ENCODE measurements around the gene SRRM1. TPM values are rescaled to one million over a fixed set of nuclear protein-coding genes. Genes with fewer than 3 reads are reported as not detected.

The SRRM1 gene, protein sequence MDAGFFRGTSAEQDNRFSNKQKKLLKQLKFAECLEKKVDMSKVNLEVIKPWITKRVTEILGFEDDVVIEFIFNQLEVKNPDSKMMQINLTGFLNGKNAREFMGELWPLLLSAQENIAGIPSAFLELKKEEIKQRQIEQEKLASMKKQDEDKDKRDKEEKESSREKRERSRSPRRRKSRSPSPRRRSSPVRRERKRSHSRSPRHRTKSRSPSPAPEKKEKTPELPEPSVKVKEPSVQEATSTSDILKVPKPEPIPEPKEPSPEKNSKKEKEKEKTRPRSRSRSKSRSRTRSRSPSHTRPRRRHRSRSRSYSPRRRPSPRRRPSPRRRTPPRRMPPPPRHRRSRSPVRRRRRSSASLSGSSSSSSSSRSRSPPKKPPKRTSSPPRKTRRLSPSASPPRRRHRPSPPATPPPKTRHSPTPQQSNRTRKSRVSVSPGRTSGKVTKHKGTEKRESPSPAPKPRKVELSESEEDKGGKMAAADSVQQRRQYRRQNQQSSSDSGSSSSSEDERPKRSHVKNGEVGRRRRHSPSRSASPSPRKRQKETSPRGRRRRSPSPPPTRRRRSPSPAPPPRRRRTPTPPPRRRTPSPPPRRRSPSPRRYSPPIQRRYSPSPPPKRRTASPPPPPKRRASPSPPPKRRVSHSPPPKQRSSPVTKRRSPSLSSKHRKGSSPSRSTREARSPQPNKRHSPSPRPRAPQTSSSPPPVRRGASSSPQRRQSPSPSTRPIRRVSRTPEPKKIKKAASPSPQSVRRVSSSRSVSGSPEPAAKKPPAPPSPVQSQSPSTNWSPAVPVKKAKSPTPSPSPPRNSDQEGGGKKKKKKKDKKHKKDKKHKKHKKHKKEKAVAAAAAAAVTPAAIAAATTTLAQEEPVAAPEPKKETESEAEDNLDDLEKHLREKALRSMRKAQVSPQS
- total RNA-seq: 10 to 100 TPM; 28.5 to 59.8 (median 40.2) TPM

DNA sequence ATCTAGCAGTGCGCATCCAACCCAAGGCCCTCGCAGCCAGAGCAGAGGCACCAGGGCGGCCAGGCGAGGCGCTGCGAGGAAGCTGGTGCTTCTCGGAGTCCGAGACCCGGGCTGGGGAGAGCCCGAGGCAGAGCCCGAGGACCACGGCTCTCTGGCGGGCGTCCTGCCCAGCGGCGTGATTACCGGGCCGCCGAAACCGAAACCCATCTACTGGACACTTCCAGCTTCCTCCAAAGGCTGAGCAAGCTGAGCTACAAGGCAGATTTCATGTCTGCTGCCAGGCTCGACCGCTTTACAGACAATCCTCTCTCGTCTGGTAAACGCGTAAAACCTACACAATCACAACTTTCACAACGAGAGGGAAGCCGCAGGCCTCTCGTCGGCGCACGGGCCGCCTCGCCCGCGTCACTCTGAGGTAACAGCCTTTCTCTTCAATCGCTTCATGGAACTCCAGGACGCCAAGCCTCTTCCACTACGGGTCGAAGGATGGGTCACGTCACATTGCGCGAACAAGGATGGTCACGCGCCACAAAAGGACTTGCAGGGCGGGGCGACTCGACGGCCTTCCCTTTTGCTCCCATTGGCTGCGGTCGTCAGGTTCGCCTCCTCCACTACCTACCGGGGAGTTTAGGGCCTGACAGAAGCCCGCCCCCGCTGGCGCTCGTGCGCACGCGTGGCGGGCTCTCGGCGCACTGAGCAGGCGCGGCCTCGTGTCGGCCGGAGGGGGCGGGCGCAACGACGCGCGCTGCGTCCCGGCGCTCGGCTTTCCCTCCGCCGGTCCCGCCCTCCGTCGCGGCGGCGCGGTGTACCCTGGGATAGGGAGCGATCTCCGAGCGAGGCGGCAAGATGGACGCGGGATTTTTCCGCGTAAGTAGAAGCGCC, at the start of gene SRRM1:
TSS of gene SRRM1 (plus strand) at position 822 of the 882 bp plus-strand sequence. CDS start at position 847, 25 bp downstream.
- Histone ChIP-seq H3K27ac (peak within 1 kb of the TSS; percentile 93 to 99 (median 97)), H3K4me3 (peak within 1 kb of the TSS; percentile 84 to 97 (median 92)), H3K36me3 (peaks cover 0 to 26% of the 10 kb centered on the region in 2 donors), H3K27me3 (no peaks in the 10 kb centered on the region), H3K4me1 (peaks cover 23 to 30% of the 10 kb centered on the region in 2 donors), H3K9me3 (no peaks in the 10 kb centered on the region)
- peak; percentile 100 for DNase-seq
- TF ChIP-seq POLR2A (IDR thresholded peaks at IDR 0.05): peak; percentile 99 to 100
- TF ChIP-seq CTCF (IDR thresholded peaks at IDR 0.05 in 4 of 5, conservative IDR thresholded peaks at IDR 0.05 in 1 of 5): peak in 2 of 5 experiments; percentile 6 to 8
- in situ Hi-C loops (cut with MboI; ENCODE audit: low sequenced_read_pairs in 4 of 4) (loop anchor here in 3 of 4 donors (25.0 kb wide), 2 partner anchors 230 to 430 kb away; partner anchors contain the start of genes NIPAL3 (in 2 of the 3) and STPG1 (in 2 of the 3)), intact Hi-C loops (cut with DNase I; ENCODE audit: low total_unique reads) (loop anchor here (1.0 to 10.0 kb wide), 5 partner anchors 103 to 1352 kb away; partner anchors contain the start of genes CLIC4, NIPAL3, PAFAH2 and PNRC2)
- peak; percentile 95 to 96 for ATAC-seq

GRCh38 chr1:24594328-24594598, 48.8 kb upstream of the SRRM1 start:
- DNase-seq (no peak), ATAC-seq (no peak)
- TF ChIP-seq CTCF (IDR thresholded peaks at IDR 0.05 in 4 of 5, conservative IDR thresholded peaks at IDR 0.05 in 1 of 5) (no peak), POLR2A (IDR thresholded peaks at IDR 0.05) (no peak)
- intact Hi-C loops (cut with DNase I; ENCODE audit: low total_unique reads) (no loop called here), in situ Hi-C loops (cut with MboI; ENCODE audit: low sequenced_read_pairs in 4 of 4) (loop anchor here in 1 of 4 donors (25.0 kb wide), 1 partner anchor 382 kb away; no protein-coding TSS in a partner anchor)
- Histone ChIP-seq H3K4me3 (no peak overlapping the region), H3K4me1 (no peaks in the 10 kb centered on the region), H3K36me3 (no peaks in the 10 kb centered on the region), H3K27me3 (peaks cover 0 to 12% (median 2%) of the 10 kb centered on the region in 3 donors), H3K27ac (no peak overlapping the region), H3K9me3 (no peaks in the 10 kb centered on the region)

DNA sequence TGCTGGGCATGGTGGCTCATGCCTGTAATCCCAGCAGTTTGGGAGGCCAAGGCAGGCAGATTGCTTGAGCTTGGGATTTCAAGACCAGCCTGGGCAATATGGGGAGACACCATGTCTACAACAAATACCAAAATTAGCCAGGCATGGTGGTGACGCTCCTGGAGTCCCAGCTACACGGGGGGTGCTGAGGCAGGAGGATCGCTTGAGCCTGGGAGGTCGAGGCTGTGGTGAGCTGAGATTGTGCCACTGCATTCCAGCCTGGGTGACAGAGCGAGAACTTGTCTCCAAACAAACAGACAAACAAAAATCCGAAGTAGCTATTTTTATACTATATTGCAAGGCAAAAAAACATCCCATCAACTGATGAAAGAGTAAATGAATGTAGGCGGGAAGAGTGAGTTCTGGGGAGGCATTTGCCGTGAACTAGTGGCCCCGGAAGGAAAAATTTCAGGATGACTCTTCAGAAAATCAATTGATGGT, 46.7 kb upstream of the SRRM1 start:
- TF ChIP-seq CTCF (IDR thresholded peaks at IDR 0.05 in 4 of 5, conservative IDR thresholded peaks at IDR 0.05 in 1 of 5) (no peak), POLR2A (IDR thresholded peaks at IDR 0.05) (no peak)
- Histone ChIP-seq H3K27me3 (peaks cover 0 to 12% (median 2%) of the 10 kb centered on the region in 3 donors), H3K4me1 (no peaks in the 10 kb centered on the region), H3K4me3 (no peak overlapping the region), H3K36me3 (no peaks in the 10 kb centered on the region), H3K9me3 (no peaks in the 10 kb centered on the region), H3K27ac (no peak overlapping the region)
- no peak for DNase-seq
- in situ Hi-C loops (cut with MboI; ENCODE audit: low sequenced_read_pairs in 4 of 4): loop anchor here in 1 of 4 donors (25.0 kb wide), 1 partner anchor 384 kb away; no protein-coding TSS in a partner anchor
- intact Hi-C loops (cut with DNase I; ENCODE audit: low total_unique reads): no loop called here
- no peak for ATAC-seq

DNA sequence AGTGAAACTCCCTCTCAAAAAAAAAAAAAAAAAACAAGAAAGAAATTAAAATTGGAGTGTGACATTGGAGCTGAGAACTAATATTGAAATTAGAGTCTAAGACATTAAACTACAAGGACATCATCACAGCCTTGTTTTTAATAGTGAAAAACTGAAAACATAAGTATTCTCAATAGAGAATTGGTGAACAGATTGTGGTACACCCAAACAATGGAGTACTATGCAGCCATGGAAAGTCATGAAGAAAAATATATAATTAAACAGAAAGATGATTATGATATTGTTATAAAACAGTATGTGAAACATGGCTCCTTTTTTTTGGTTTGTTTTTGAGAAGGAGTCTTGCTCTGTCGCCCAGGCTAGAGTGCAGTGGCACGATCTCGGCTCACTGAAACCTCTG, 43.8 kb upstream of the SRRM1 start:
- no peak overlapping the region for H3K27ac ChIP-seq
- no peak overlapping the region for H3K4me3 ChIP-seq
- TF ChIP-seq POLR2A (IDR thresholded peaks at IDR 0.05) (no peak), CTCF (IDR thresholded peaks at IDR 0.05 in 4 of 5, conservative IDR thresholded peaks at IDR 0.05 in 1 of 5) (no peak)
- no peaks in the 10 kb centered on the region for H3K4me1 ChIP-seq
- peaks cover 0 to 12% (median 2%) of the 10 kb centered on the region in 3 donors for H3K27me3 ChIP-seq
- H3K36me3 ChIP-seq: no peaks in the 10 kb centered on the region
- in situ Hi-C loops (cut with MboI; ENCODE audit: low sequenced_read_pairs in 4 of 4) (loop anchor here in 1 of 4 donors (25.0 kb wide), 1 partner anchor 387 kb away; no protein-coding TSS in a partner anchor), intact Hi-C loops (cut with DNase I; ENCODE audit: low total_unique reads) (no loop called here)
- DNase-seq: no peak
- ATAC-seq: no peak
- H3K9me3 ChIP-seq: no peaks in the 10 kb centered on the region
